ENCODE data around the gene TRMT2A.

DNA sequence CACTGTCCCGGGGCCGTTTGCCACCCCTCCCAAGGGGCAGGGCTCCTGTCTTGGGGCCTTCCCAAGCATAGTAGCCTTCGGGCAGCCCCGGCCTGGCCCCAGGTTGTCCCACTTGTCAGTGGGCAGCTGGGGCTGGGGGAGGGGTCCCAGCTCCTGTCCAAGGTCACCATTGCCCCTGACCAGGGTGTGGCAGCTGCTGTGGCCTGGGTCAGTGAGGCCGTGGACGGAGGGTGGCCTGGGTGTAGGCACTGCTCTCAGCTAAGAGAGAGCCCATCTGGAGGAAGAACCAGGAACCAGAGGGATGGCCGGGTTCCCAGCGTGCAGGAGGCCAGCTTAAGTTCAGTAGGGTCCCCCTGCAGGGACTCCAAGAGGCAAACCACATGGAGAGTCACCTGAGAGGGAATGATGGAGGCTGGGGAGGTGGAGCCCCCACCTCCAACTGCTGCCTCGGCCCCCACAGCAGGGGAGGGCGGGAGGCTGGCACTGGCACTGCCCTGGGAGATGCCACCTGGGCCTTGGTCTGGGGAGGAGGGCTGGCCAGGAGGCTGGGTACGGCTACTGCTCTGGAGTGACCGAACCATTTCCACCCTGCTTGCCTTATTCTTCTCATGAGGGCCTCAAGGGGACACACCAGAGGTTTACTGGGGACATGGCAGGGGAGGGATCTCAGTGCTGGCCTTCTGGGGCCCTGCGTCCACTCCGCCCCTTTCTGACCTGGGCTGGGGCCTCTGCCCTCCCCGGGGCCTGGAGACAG lies 40.6 kb upstream of the TRMT2A start:
- TF ChIP-seq, protein P1, sequence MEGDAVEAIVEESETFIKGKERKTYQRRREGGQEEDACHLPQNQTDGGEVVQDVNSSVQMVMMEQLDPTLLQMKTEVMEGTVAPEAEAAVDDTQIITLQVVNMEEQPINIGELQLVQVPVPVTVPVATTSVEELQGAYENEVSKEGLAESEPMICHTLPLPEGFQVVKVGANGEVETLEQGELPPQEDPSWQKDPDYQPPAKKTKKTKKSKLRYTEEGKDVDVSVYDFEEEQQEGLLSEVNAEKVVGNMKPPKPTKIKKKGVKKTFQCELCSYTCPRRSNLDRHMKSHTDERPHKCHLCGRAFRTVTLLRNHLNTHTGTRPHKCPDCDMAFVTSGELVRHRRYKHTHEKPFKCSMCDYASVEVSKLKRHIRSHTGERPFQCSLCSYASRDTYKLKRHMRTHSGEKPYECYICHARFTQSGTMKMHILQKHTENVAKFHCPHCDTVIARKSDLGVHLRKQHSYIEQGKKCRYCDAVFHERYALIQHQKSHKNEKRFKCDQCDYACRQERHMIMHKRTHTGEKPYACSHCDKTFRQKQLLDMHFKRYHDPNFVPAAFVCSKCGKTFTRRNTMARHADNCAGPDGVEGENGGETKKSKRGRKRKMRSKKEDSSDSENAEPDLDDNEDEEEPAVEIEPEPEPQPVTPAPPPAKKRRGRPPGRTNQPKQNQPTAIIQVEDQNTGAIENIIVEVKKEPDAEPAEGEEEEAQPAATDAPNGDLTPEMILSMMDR (IDR thresholded peaks at IDR 0.05; ENCODE audit: low read length) = no peak
- no peak for TF ChIP-seq EZH2 (IDR thresholded peaks at IDR 0.05; ENCODE audit: borderline replicate concordance, low read length)

Data from OCI-LY1 (cell line).